GM12873 (cell line): ENCODE results near the gene EMILIN3.

ENCODE experiments used
- CTCF ChIP-seq: IDR thresholded peaks from 2 replicates; pipeline ENCODE4 v1.5.1; 2012; ENCODE audit warnings: low read depth, mild to moderate bottlenecking, moderate library complexity, low read length, control low read depth; ENCODE audit not compliant: insufficient read depth; ENCODE audit errors: missing control alignments

Gene EMILIN3

GRCh38 chr20:41394931-41395666 is 28.5 kb upstream of the EMILIN3 start:
- TF ChIP-seq CTCF, result no peak

DNA sequence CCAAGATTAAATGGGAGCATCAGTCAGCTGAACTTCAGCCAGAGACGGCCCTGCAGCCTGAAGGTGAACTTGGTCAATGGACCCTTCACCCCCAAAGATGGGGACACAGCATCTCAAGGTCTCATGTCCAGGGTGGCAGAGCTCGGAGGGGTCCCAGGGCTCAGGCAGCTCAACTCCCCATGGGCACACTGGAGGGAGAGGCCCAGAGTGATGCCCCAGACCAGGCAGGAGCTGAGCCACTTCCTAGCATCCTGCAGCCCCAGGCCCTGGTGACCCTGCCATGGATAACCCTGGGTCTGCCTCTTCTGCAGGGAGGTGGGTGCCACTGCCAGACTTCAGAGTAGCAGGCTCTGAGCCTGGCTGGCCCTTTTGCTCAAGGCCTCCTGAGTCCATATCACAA is 27.5 kb upstream of the EMILIN3 start:
- TF ChIP-seq CTCF, result no peak

- no peak for TF ChIP-seq CTCF
These were observed 27.1 kb upstream of the EMILIN3 start for GRCh38 chr20:41393705-41394066.

DNA sequence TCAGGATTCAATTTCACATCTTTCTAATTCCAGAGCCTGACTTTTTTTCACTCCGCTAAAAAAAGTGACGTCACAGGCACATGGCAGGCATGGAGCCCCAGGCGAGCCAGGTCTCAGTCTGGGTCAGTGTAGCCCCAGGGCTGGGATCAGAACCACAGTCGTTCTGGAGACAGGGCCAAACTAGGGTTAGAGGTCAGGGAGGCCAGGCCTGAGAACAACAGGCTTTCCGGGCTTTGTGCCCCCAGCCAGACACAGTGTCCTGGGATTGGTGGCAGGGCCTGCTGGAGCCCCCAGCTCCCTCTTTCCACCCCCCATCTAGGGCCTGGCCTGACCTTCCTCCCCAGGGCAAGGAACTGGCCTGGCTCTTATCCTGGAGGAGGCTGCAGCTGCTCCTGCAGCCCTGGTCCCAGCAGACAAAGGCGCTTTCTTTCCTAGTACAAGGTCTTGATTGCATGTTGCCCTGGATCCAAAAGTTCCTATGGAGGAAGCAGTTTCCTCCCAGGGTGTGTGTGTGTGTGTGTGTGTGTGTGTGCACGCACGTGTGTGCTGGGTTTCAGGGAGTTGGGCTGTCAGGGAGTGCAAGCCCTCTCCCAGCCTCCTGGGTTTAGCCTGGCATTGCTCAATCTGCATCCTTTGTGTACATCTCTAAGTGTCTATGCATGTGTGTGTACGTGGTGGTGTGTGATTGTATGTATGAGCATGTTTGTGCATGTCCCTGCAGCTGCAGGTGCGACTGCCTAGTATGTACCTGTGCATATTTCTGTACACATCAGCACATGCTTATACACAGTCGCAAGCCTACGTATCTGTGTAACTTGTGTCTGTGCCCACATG is 26.5 kb upstream of the EMILIN3 start:
- no peak for TF ChIP-seq CTCF

DNA sequence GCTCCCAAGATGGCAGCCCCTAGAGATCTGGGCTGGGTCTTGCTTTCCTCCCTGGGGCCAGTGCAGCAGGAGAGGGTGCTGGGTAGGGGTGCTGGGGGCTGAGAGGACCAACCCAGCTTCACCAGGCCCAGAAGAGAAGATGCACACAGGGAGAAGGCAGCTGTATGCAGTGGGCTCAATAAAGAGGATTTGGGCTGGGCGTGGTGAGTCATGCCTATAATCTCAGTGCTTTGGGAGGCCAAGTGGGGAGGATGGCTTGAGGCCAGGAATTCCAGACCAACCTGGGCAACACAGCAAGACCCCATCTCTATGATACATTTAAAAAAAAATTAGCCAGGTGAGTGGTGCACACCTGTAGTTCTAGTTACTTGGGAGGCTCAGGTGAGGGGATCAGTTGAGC is 25.7 kb upstream of the EMILIN3 start:
- TF ChIP-seq CTCF, result no peak

DNA sequence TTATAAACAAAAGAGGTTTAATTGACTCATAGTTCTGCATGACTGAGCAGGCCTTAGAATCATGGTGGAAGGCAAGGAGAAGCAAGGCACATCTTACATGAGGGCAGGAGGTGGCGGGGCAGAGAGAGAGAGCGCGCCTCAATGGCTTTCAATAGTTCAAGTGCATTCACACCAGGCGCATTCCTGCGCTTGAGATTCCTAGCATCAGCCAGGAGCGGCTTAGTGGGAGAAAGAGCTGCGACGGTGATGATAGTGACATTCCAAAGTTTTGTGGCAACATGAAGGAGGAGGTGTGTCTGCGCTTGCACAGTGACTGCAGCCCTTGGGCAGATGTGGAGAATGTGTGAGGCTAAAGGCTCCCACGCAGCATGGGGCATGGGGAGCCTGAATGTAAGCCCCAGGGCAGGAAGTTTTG is 25.0 kb upstream of the EMILIN3 start:
- no peak for TF ChIP-seq CTCF

- no peak for TF ChIP-seq CTCF
These were observed 24.3 kb upstream of the EMILIN3 start for GRCh38 chr20:41390889-41391288.
